Neuronal stem cell (in vitro differentiated cells): ENCODE results near the gene FALEC.
"Not testable (repeated sequence)": the region's sequence is repeated elsewhere in the genome, so short reads cannot be mapped to it uniquely, and the experiment has no call there.

Experiments
- DNase-seq: peaks from one replicate; pipeline ENCODE4 v3.0.0-alpha.2; 2013; ENCODE audit warnings: low spot score
- H2AFZ ChIP-seq: one replicate; pipeline ENCODE4 v1.6.1; 2013; ENCODE audit warnings: mild to moderate bottlenecking, low read length, inconsistent platforms
- H2AK5ac ChIP-seq: 2 replicates; pipeline ENCODE4 v1.6.1; 2013; ENCODE audit warnings: low read depth, mild to moderate bottlenecking, inconsistent platforms, low read length, moderate library complexity, mixed read lengths
- H2BK120ac ChIP-seq: 2 replicates; pipeline ENCODE4 v1.6.1; 2013; ENCODE audit warnings: low read depth, mild to moderate bottlenecking, inconsistent platforms, low read length, moderate library complexity, mixed read lengths
- H2BK12ac ChIP-seq: one replicate; pipeline ENCODE4 v1.6.1; 2013; ENCODE audit warnings: low read length, inconsistent platforms
- H2BK15ac ChIP-seq: 2 replicates; pipeline ENCODE4 v1.6.1; 2013; ENCODE audit warnings: mild to moderate bottlenecking, low read length, inconsistent platforms, mixed read lengths
- H2BK5ac ChIP-seq: one replicate; pipeline ENCODE4 v1.6.1; 2013; ENCODE audit warnings: inconsistent platforms, mild to moderate bottlenecking, low read length, moderate library complexity
- H3K14ac ChIP-seq: one replicate; pipeline ENCODE4 v1.6.1; 2013; ENCODE audit warnings: low read length, inconsistent platforms
- H3K18ac ChIP-seq: 2 replicates; pipeline ENCODE4 v1.6.1; 2013; ENCODE audit warnings: low read length, inconsistent platforms
- H3K23ac ChIP-seq: 2 replicates; pipeline ENCODE4 v1.6.1; 2013; ENCODE audit warnings: low read depth, mild to moderate bottlenecking, mixed read lengths, low read length, inconsistent platforms; ENCODE audit not compliant: poor library complexity
- H3K27ac ChIP-seq: replicated peaks from 3 replicates; pipeline ENCODE4 v1.5.1; 2013; ENCODE audit warnings: low read length, inconsistent platforms
- H3K27me3 ChIP-seq, 3 experiments: 2 replicates each; pipeline ENCODE4 v1.6.1; 2013; ENCODE audit warnings: low read length in 3 of 3, mild to moderate bottlenecking in 2 of 3, inconsistent platforms in 1 of 3, low read depth in 1 of 3, mixed read lengths in 1 of 3, moderate library complexity in 1 of 3; ENCODE audit not compliant: control insufficient read depth in 3 of 3, insufficient read depth in 3 of 3
- H3K36me3 ChIP-seq, 2 donors: replicated peaks in 1 of 2; 2 replicates each; pipeline ENCODE4 v1.6.1; 2013; ENCODE audit warnings: low read length in 2 of 2; ENCODE audit not compliant: control insufficient read depth in 2 of 2, insufficient read depth in 2 of 2
- H3K4ac ChIP-seq: 2 replicates; pipeline ENCODE4 v1.6.1; 2013; ENCODE audit warnings: inconsistent platforms, mild to moderate bottlenecking, low read length, moderate library complexity
- H3K4me1 ChIP-seq, 2 donors: 1 replicate in 1 of 2; 2 replicates in 1 of 2; pipeline ENCODE4 v1.6.1; 2013; ENCODE audit warnings: low read length in 2 of 2, low read depth in 1 of 2; ENCODE audit not compliant: control insufficient read depth in 2 of 2, insufficient read depth in 1 of 2
- H3K4me2 ChIP-seq: one replicate; pipeline ENCODE4 v1.6.1; 2013; ENCODE audit warnings: mild to moderate bottlenecking, low read length, inconsistent platforms; ENCODE audit not compliant: insufficient read depth, poor library complexity, severe bottlenecking
- H3K4me3 ChIP-seq, 2 donors: 2 replicates each; pipeline ENCODE4 v1.5.1; 2013; ENCODE audit warnings: low read length in 2 of 2, mild to moderate bottlenecking in 2 of 2, inconsistent platforms in 1 of 2, moderate library complexity in 1 of 2
- H3K79me1 ChIP-seq: one replicate; pipeline ENCODE4 v1.6.1; 2013; ENCODE audit warnings: low read depth, mild to moderate bottlenecking, inconsistent platforms, low read length, moderate library complexity
- H3K9ac ChIP-seq: one replicate; pipeline ENCODE4 v1.6.1; 2013; ENCODE audit warnings: mild to moderate bottlenecking, low read depth, low read length, inconsistent platforms; ENCODE audit not compliant: poor library complexity
- H3K9me3 ChIP-seq, 2 donors: replicated peaks in 1 of 2; 2 replicates each; pipeline versions ENCODE3 to v1.6.1; 2013; ENCODE audit warnings: low read length in 2 of 2, mild to moderate bottlenecking in 2 of 2, inconsistent platforms in 1 of 2, low read depth in 1 of 2, mixed read lengths in 1 of 2, moderate library complexity in 1 of 2; ENCODE audit not compliant: control insufficient read depth in 2 of 2, insufficient read depth in 1 of 2
- H4K8ac ChIP-seq: one replicate; pipeline ENCODE4 v1.6.1; 2013; ENCODE audit warnings: low read depth, mild to moderate bottlenecking, inconsistent platforms, low read length, moderate library complexity
- H4K91ac ChIP-seq: one replicate; pipeline ENCODE4 v1.6.1; 2013; ENCODE audit warnings: low read length, low read depth, mild to moderate bottlenecking, inconsistent platforms; ENCODE audit not compliant: poor library complexity
- WGBS, 2 donors: extraction: QIAGEN DNeasy Blood & Tissue Kit; methylation state at CpG; one replicate each; pipeline ENCODE4 v1.1.7; 2013; ENCODE audit warnings: missing lambda C conversion rate in 2 of 2, mixed read lengths in 1 of 2; ENCODE audit not compliant: insufficient read length in 2 of 2, insufficient replicate concordance in 1 of 2; ENCODE audit errors: extremely low coverage in 2 of 2; 5-methylcytosine and 5-hydroxymethylcytosine counted together

Gene FALEC

DNA sequence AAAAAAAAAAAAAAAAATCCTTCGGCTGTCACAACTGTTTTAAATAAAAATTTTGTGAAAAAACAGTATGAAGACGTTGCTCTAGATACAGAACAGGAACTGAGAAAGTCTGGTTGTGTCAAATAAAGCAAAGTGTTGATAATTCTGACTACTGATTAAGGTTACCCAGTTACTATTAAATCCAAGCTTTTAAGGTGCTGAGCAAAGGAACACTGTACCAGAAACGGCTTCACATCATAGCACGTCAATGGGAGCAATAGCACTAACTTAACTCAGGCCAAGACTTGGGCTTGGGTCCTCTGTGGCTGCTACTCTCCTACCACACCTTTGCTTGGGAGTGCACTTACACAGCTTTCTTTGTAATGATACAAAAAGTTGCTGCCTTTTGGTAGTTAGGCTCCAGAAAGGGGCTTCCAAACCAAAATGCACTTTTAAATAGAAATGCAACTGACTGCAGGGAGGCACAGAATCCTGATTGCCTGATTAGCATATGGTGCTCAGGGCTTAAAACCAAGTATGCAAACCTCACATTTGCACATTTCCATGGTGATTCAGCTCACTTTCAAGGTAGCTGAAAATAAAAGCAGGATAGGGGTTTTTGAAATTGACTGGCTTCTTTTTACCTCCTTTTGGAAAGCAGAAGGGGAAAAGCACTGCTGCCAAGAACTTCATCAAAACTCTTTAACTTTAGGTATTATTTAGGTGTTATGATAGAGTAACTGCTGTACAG lies 57.5 kb downstream of the FALEC start:
- no peak overlapping the region for H3K4ac ChIP-seq
- H3K27ac ChIP-seq, result no peak overlapping the region
- H2BK12ac ChIP-seq, result no peak overlapping the region
- no peak overlapping the region for H3K23ac ChIP-seq
- H2BK120ac ChIP-seq, result no peak overlapping the region
- H3K9ac ChIP-seq, result no peak overlapping the region
- WGBS, 2 donors, result no CpG with 5 or more reads among the region's 4 CpGs
- H3K14ac ChIP-seq, result no peak overlapping the region
- H3K36me3 ChIP-seq, result peaks cover 21 to 78% of the 10 kb centered on the region in 2 donors
- no peak overlapping the region for H3K4me2 ChIP-seq
- H2AK5ac ChIP-seq, result no peak overlapping the region
- no peak overlapping the region for H3K18ac ChIP-seq
- H2BK15ac ChIP-seq, result no peak overlapping the region
- H2BK5ac ChIP-seq, result no peak overlapping the region
- H3K4me1 ChIP-seq, result peaks cover 12 to 31% of the 10 kb centered on the region in 2 donors
- no peak overlapping the region for H3K4me3 ChIP-seq
- DNase-seq, result no peak
- no peak overlapping the region for H4K8ac ChIP-seq
- H3K9me3 ChIP-seq, result peaks cover 0 to 2% of the 10 kb centered on the region in 2 donors
- no peak overlapping the region for H2AFZ ChIP-seq
- no peak overlapping the region for H4K91ac ChIP-seq
- no peaks in the 10 kb centered on the region for H3K27me3 ChIP-seq
- peaks cover 2% of the 10 kb centered on the region for H3K79me1 ChIP-seq

DNA sequence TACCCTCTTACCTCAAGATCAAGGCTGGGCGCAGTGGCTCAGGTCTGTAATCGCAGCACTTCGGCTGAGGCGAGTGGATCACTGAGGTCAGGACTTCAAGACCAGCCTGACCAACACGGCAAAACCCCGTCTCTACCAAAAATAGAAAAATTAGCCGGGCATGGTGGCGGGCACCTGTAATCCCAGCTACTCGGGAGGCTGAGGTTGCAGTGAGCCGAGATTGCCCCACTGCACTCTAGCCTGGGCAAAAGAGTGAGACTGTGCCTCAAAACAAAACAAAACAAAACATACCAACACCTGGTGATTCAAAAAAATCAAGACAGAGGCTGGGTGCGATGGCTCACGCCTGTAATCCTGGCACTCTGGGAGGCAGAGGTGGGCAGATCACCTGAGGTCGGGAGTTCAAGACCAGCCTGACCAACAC lies 58.1 kb downstream of the FALEC start:
- H3K4me1 ChIP-seq, result peaks cover 10 to 28% of the 10 kb centered on the region in 2 donors
- not testable (repeated sequence) for H2BK5ac ChIP-seq, DNase-seq, H3K14ac ChIP-seq, H2BK120ac ChIP-seq, H4K91ac ChIP-seq, H2BK12ac ChIP-seq, H2AK5ac ChIP-seq, H4K8ac ChIP-seq, H3K4me2 ChIP-seq, H3K4ac ChIP-seq, H3K18ac ChIP-seq, H3K4me3 ChIP-seq, H2BK15ac ChIP-seq, H3K23ac ChIP-seq, H3K27ac ChIP-seq, H3K27me3 ChIP-seq, H2AFZ ChIP-seq, H3K9me3 ChIP-seq, H3K9ac ChIP-seq, H3K79me1 ChIP-seq
- H3K36me3 ChIP-seq, result peaks cover 21 to 84% of the 10 kb centered on the region in 2 donors
- no CpG with 5 or more reads among the region's 13 CpGs for WGBS, 2 donors

- no peak overlapping the region for H3K14ac ChIP-seq
- H2BK120ac ChIP-seq, result no peak overlapping the region
- no peak for DNase-seq
- no peak overlapping the region for H3K27ac ChIP-seq
- WGBS, 2 donors, result no CpG with 5 or more reads among the region's 6 CpGs
- H3K23ac ChIP-seq, result no peak overlapping the region
- peaks cover 6 to 22% of the 10 kb centered on the region in 2 donors for H3K4me1 ChIP-seq
- H3K18ac ChIP-seq, result no peak overlapping the region
- no peak overlapping the region for H3K4me2 ChIP-seq
- H4K8ac ChIP-seq, result no peak overlapping the region
- no peak overlapping the region for H2AFZ ChIP-seq
- H3K4ac ChIP-seq, result no peak overlapping the region
- peaks cover 0 to 2% of the 10 kb centered on the region in 2 donors for H3K9me3 ChIP-seq
- H3K9ac ChIP-seq, result no peak overlapping the region
- peaks cover 2% of the 10 kb centered on the region for H3K79me1 ChIP-seq
- H4K91ac ChIP-seq, result no peak overlapping the region
- H3K4me3 ChIP-seq, result no peak overlapping the region
- H2BK5ac ChIP-seq, result no peak overlapping the region
- H2AK5ac ChIP-seq, result no peak overlapping the region
- H2BK15ac ChIP-seq, result no peak overlapping the region
- no peak overlapping the region for H2BK12ac ChIP-seq
- no peaks in the 10 kb centered on the region for H3K27me3 ChIP-seq
- peaks cover 21 to 87% of the 10 kb centered on the region in 2 donors for H3K36me3 ChIP-seq
Observed at GRCh38 chr1:150574260-150575071, 58.9 kb downstream of the FALEC start.

DNA sequence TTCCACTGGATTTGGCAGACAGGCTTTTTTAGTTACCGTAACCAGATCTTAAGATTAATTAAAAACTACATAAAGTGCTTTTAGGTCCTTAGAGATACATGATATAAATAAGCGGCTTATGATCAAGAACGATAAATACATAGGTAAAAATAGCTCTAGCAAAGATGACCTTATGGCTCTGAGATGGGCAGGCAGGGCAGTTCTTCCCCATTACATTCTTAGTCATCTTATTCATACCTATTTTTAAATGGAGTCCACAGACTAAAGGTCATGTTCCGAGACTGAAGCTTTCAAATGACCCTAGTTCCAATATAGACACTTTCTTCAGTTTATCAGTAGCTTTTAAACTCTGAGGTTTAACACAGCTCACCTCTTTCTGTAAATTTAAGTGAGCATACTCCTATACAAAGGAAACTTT lies 59.5 kb downstream of the FALEC start:
- Histone ChIP-seq H3K9me3 (peaks cover 0 to 2% of the 10 kb centered on the region in 2 donors), H3K4me2 (no peak overlapping the region), H3K79me1 (peaks cover 2% of the 10 kb centered on the region), H3K27ac (no peak overlapping the region), H3K36me3 (peaks cover 21 to 83% of the 10 kb centered on the region in 2 donors), H3K9ac (no peak overlapping the region), H3K27me3 (no peaks in the 10 kb centered on the region), H3K23ac (no peak overlapping the region), H2AK5ac (no peak overlapping the region), H2BK5ac (no peak overlapping the region), H2BK12ac (no peak overlapping the region), H4K91ac (no peak overlapping the region), H2BK15ac (no peak overlapping the region), H3K4me1 (peaks cover 4 to 16% of the 10 kb centered on the region in 2 donors), H4K8ac (no peak overlapping the region), H3K14ac (no peak overlapping the region), H3K4me3 (peak overlapping the region in 1 of 2 donors; percentile 7), H2AFZ (no peak overlapping the region), H3K18ac (no peak overlapping the region), H3K4ac (no peak overlapping the region), H2BK120ac (no peak overlapping the region)
- no peak for DNase-seq
- no CpG with 5 or more reads among the region's 4 CpGs for WGBS, 2 donors
